CD4-positive, alpha-beta T cell treated with Interleukin-6 at 100 ng/mL for 8 hours (primary cell): ENCODE measurements around the gene CLEC3B.
"Not testable (repeated sequence)": the region's sequence is repeated elsewhere in the genome, so short reads cannot be mapped to it uniquely, and the experiment has no call there.

Source experiments
- DNase-seq: peaks from one replicate; pipeline ENCODE4 v3.0.0-alpha.2; 2020; ENCODE audit warnings: mixed read lengths, low spot score

The CLEC3B gene, protein sequence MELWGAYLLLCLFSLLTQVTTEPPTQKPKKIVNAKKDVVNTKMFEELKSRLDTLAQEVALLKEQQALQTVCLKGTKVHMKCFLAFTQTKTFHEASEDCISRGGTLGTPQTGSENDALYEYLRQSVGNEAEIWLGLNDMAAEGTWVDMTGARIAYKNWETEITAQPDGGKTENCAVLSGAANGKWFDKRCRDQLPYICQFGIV

DNA sequence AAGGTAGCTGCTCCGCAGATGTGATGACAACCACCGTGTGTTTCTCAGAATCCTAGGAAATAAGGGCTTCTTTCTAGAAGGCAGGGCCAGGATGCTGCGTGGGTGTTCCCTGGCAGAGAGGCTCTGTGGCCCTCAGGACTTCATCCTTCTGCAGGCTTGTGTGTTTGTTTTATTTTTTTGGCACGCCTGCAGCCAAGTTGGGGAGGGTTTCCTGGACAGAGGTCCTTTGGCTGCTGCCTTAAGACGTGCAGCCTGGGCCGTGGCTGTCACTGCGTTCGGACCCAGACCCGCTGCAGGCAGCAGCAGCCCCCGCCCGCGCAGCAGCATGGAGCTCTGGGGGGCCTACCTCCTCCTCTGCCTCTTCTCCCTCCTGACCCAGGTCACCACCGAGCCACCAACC, at the start of gene CLEC3B:
CLEC3B (plus strand) TSS at position 266 of the 400 bp plus-strand sequence; CDS start at position 326, 60 bp downstream.
- DNase-seq = no peak

- no peak for DNase-seq
These were observed 44.9 kb upstream of the CLEC3B start for GRCh38 chr3:44981220-44981619.

- no peak for DNase-seq
These were observed 44.4 kb upstream of the CLEC3B start for GRCh38 chr3:44981751-44982150.

DNA sequence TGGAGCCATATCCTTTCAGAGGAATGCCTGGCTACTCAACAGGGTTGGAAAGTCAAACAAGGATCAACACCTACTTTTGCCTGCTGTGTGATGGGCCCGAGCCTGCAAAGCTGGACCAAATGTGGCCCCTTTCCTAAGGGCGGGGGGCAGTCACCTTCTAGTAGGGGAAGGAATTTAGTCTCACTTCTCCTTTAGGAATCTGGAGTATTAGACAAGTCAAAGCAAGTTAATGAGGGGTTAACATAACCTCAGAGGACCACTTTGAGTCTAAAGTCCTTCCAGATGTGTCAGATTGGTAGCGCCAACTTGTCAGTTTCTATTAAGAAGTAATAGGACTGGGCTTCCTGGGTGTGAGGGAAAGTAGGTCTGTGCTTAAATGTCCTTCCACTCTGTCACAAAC, 43.3 kb upstream of the CLEC3B start:
- DNase-seq = no peak

- DNase-seq = no peak
These were observed 42.6 kb upstream of the CLEC3B start for GRCh38 chr3:44983484-44983941.

GRCh38 chr3:44984335-44984734, 41.8 kb upstream of the CLEC3B start:
- no peak for DNase-seq

- DNase-seq = not testable (repeated sequence)
These were observed 39.8 kb upstream of the CLEC3B start for GRCh38 chr3:44986330-44986729.

GRCh38 chr3:44987332-44987731, 38.8 kb upstream of the CLEC3B start:
- no peak for DNase-seq

GRCh38 chr3:44988073-44988472, 38.0 kb upstream of the CLEC3B start:
- no peak for DNase-seq

GRCh38 chr3:44989141-44989540, 37.0 kb upstream of the CLEC3B start:
- no peak for DNase-seq

DNA sequence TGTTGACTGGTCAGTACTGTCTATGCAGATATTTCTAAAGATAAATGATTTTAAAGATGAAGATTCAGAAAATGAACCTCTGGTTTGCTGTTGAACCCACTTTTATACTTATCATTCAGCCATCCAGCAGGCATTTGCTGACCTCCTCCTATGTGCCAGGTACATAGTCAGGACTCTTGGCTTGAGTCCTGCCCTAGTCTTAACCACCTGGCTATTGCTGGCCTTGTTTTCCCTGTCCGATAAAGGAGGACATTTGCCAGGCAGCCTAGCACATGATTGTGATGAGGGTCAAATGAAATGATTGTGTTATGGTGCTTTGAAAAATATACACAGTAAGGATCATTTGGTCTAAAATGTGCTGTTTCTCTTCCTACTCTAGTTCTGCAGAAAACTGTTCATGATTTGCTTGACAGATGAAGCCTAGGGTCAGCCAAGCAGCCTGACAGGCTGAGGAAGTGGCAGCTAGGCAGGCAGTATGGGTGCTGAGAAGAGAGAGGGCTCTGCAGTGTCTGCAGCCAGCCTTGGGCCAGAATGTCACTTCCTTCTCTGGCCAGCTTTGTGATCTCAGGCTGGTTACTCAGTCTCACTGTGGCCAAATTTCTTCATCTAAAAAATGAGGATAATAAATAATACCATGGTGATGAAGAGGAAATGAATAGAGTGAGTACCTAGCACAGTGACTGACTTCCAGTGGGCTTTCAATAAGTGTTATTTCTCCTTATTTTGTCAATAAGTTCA, 36.3 kb upstream of the CLEC3B start:
- DNase-seq = no peak

DNA sequence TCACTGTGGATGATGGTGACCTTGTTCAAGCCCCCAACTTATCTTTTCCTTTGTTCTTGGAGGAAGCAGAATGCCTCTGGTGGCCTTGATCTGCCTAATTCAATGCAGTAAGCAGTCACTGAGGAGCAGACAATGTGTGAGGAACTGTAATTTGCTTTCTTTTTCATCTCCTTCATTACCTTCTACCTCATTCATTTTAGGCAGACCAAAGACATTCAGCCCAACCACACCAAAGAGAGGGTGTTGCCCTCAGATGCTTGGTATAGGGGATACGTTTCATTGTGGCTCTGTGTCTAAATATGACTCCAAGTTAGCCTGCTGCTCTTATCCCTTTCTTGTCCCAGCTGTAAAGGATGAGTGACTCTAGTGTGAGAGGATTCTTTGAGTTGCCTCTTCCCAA, 34.8 kb upstream of the CLEC3B start:
- DNase-seq = no peak

DNA sequence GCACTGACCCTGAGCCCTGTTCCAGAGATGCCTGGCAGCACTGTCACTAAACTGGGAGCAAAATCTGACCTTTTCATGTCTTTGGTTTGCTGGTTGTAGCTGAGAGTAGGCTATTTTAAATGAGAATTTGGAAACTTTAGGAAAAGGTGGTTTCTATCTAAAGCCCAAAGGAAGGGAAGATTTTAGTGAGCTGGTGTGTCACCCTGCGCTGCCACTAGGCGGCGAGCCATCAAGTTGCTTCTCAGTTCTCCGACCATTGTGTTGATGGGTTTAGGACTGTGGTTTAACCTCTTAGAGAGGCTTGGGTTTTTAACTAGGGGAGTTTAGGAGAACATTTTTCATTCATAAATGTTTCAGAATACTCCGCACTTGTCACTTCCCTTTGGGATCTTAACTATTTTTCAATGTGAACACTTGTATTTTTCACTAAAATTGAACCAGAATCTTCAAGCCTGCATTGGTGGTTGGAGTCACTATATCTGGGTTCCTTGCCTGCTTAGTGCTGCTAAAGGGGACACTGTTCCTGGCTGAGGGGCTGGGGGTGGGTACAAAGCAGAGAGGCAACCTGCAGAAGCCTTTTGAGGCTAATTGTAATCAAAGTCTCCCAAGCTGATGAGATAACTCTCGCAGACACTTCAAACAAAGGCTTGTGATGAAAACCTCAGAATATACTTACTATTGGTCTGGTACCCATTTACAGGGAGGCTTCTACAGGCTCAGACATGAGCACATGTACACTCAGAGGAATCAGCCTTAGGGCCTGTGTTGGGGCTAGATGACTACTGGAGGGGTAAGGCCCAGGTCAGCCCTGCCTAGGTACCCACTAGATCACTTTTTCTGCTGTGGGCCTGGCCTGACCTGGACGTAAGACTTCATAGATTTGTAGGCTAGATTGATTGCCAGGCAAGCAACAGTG, 33.3 kb upstream of the CLEC3B start:
- no peak for DNase-seq

- DNase-seq = no peak
These were observed 32.5 kb upstream of the CLEC3B start for GRCh38 chr3:44993471-44994205.

GRCh38 chr3:44995142-44995770, 30.8 kb upstream of the CLEC3B start:
- no peak for DNase-seq

DNA sequence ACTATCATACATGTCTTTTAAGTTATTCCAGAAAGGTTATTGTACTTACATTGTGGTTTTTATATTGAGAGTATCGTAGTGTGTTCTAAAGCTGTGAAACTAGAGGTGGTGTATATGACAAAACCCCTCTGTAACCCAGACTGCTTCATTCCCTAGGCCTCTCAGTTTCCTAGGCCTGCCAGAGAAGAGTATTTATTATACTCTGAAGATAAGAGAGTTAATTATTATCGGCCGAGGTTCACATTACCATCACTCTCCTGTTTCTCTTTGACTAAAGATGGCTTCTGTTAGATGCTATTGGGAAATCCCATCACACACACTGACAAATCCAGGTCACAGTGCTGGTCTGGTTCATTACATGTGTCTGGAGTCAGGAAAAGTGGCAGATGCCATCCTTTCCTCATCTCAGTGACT, 29.5 kb upstream of the CLEC3B start:
- DNase-seq = no peak

- no peak for DNase-seq
These were observed 26.3 kb upstream of the CLEC3B start for GRCh38 chr3:44999782-45000181.

- no peak for DNase-seq
These were observed 25.3 kb upstream of the CLEC3B start for GRCh38 chr3:45000823-45001222.

GRCh38 chr3:45001738-45002137, 24.4 kb upstream of the CLEC3B start:
- DNase-seq = no peak

DNA sequence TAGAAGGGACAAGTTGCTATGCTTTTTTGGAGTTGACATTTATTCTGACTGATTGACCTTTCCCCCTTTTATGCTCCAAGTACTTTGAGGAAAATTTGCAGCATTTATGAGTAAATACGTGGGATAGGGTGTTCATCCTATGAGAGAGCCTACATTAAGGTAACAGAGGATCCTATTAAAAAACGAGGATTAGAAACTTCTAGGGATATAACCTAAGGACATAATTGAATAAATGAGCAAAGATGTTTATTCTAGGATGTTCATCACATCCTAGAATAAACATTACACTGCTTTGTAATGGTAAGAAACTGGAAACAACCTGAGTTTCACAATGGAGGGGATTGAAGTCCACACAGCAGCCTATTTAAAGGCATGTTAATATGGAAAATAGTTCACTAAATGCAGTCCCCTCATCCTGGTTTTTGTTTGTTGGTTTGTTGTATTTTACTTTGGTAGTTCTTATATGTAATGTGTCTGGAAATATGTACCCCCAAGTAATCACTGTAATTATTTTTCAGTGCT, 23.9 kb upstream of the CLEC3B start:
- no peak for DNase-seq

- DNase-seq = no peak
These were observed 23.4 kb upstream of the CLEC3B start for GRCh38 chr3:45002720-45003119.
